Stomach (tissue), 9 donors: Measurements from ENCODE around the gene EVA1C. TPM values are rescaled to one million over a fixed set of nuclear protein-coding genes. Genes with fewer than 3 reads are reported as not detected.

Experiments
- DNase-seq, 2 donors: peaks; one replicate each; pipeline versions ENCODE4 v3.0.0 to v3.0.0-alpha.2; 2013 to 2019
- H3K27ac ChIP-seq, 5 donors: fragments of 200-600 bp in 4 of 5; sonication (generic) in 4 of 5; one replicate each; pipeline ENCODE4 v1.5.1; 2013 to 2019; ENCODE audit warnings: mild to moderate bottlenecking in 1 of 5, moderate library complexity in 1 of 5
- H3K27me3 ChIP-seq, 3 donors: fragments of 200-600 bp; sonication (generic); one replicate each; pipeline ENCODE4 v1.5.1; 2017 to 2019; ENCODE audit warnings: mixed run types in 1 of 3
- H3K36me3 ChIP-seq, 4 donors: fragments of 200-600 bp; sonication (generic); 1 replicate in 3 of 4; 2 replicates in 1 of 4; pipeline ENCODE4 v1.5.1; 2016 to 2019
- H3K4me1 ChIP-seq, 4 donors: fragments of 200-600 bp; sonication (generic); one replicate each; pipeline ENCODE4 v1.5.1; 2016 to 2019
- H3K4me3 ChIP-seq, 4 donors: fragments of 200-600 bp; sonication (generic) in 3 of 4; one replicate each; pipeline ENCODE4 v1.5.1; 2016 to 2019; ENCODE audit warnings: mild to moderate bottlenecking in 1 of 4
- H3K9me3 ChIP-seq, 4 donors: fragments of 200-600 bp; sonication (generic); one replicate each; pipeline ENCODE4 v1.5.1; 2016 to 2019
- EP300 ChIP-seq: sonication (generic); formaldehyde crosslinking; IDR thresholded peaks from one replicate; pipeline ENCODE4 v1.6.1; 2017; ENCODE audit warnings: antibody characterized with exemption
- POLR2A ChIP-seq, 4 donors: fragments of 450-650 bp; IDR thresholded peaks; one replicate each; pipeline ENCODE4 v1.6.1; 2016; ENCODE audit warnings: antibody characterized with exemption in 4 of 4, control low read depth in 2 of 4, mild to moderate bottlenecking in 1 of 4, moderate library complexity in 1 of 4
- POLR2AphosphoS5 ChIP-seq, 3 donors: sonication (generic); formaldehyde crosslinking; IDR thresholded peaks; one replicate each; pipeline ENCODE4 v1.6.1; 2016; ENCODE audit warnings: antibody characterized with exemption in 3 of 3
- WGBS, 5 donors: extraction: QIAGEN DNeasy Blood & Tissue Kit in 3 of 5; methylation state at CpG; one replicate each; pipeline versions ENCODE4 v1.1.5 to v1.1.7; 2013 to 2018; 5-methylcytosine and 5-hydroxymethylcytosine counted together
- intact Hi-C: fragments of 100-400 bp; cut with DNase I; formaldehyde crosslinking; loops from one replicate; pipeline ENCODE4 v1.15.1; 2023; ENCODE audit warnings: low total_unique reads
- polyA plus RNA-seq, 3 donors: library from polyadenylated mRNA; stranded (reverse); fragments of 200-250 nt; gene quantifications; one replicate each; pipeline ENCODE4 v1.2.3, GENCODE V29; 2013
- total RNA-seq, 5 donors: library from RNA; depleted of rRNA; stranded (reverse); fragments of >200 nt; gene quantifications; one replicate each; pipeline versions ENCODE4 v1.1.0 to v1.2.3, GENCODE V29; 2014 to 2016
- TF ChIP-seq, protein P1 (sequence below), 7 experiments: fragments of 450-650 bp in 4 of 7; fragments of 200-600 bp in 3 of 7; sonication (generic) in 3 of 7; IDR thresholded peaks; one replicate each; pipeline ENCODE4 v1.5.1; 2016 to 2019; ENCODE audit warnings: antibody characterized with exemption in 7 of 7, control low read depth in 2 of 7, mild to moderate bottlenecking in 1 of 7
- donor health status: healthy with polysubstance abuse.
- donor health status: Bipolar disorder and iron deficiency.
- donor health status: healthy.

The EVA1C gene
- total and polyA plus RNA-seq, 8 donors, result 10.6 to 142 (median 42.9) TPM

DNA sequence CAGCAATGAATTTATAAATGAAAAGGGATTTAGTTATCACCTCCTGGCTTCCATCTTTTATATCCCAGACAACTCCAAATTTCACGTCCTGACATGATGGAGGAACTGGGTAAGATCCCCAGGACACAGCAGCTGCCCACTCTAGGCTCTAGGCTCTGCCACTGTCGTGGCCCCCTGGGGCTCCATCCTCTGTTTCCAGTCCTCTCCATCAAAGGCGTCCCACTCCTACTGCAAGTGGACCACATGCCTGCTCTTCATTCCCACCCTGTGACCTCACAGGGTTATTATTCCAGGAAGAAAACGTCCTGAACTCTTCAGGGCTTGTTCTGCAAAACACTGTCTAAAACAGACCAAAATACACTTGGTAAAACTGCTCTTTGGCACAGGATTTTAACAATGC lies 31.6 kb upstream of the EVA1C start:
- TF ChIP-seq POLR2A (IDR thresholded peaks at IDR 0.05), result no peak
- intact Hi-C loops, result no loop called here
- 63 to 81% (median 76%) methylated on average over 4 of the region's 4 CpGs for WGBS, 5 donors
- H3K27me3 ChIP-seq, result no peaks in the 10 kb centered on the region
- no peaks in the 10 kb centered on the region for H3K9me3 ChIP-seq
- no peak for DNase-seq
- H3K36me3 ChIP-seq, result peaks cover 24 to 92% (median 87%) of the 10 kb centered on the region in 4 donors
- peaks cover 0 to 13% (median 1%) of the 10 kb centered on the region in 4 donors for H3K4me1 ChIP-seq
- peak overlapping the region in 2 of 5 donors; percentile 4 to 52 for H3K27ac ChIP-seq
- no peak overlapping the region for H3K4me3 ChIP-seq

DNA sequence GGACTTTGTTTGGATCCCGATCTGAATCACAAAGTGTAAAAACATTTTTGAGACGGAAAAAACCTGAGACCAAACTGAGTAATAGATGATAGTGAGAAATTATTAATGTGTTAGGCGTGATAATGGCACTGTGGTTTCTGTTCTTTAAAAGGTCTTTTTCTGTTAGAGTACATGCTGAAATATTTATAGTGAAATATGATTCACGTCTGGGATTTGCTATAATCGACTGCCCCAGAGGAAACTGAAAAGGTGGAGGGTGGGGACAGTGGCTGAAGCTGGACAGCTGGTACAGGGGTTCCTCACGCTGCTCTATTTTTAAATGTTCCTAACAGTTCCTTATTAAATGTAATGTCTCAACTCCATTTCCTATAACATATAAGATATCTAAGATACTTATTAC lies 30.9 kb upstream of the EVA1C start:
- Histone ChIP-seq H3K27me3 (no peaks in the 10 kb centered on the region), H3K36me3 (peaks cover 24 to 85% (median 81%) of the 10 kb centered on the region in 4 donors), H3K27ac (peak overlapping the region in 2 of 5 donors; percentile 46 to 52), H3K4me3 (no peak overlapping the region), H3K9me3 (no peaks in the 10 kb centered on the region), H3K4me1 (peaks cover 0 to 19% (median 5%) of the 10 kb centered on the region in 4 donors)
- no peak for TF ChIP-seq POLR2A (IDR thresholded peaks at IDR 0.05)
- TF ChIP-seq EP300, result no peak
- TF ChIP-seq, protein P1, sequence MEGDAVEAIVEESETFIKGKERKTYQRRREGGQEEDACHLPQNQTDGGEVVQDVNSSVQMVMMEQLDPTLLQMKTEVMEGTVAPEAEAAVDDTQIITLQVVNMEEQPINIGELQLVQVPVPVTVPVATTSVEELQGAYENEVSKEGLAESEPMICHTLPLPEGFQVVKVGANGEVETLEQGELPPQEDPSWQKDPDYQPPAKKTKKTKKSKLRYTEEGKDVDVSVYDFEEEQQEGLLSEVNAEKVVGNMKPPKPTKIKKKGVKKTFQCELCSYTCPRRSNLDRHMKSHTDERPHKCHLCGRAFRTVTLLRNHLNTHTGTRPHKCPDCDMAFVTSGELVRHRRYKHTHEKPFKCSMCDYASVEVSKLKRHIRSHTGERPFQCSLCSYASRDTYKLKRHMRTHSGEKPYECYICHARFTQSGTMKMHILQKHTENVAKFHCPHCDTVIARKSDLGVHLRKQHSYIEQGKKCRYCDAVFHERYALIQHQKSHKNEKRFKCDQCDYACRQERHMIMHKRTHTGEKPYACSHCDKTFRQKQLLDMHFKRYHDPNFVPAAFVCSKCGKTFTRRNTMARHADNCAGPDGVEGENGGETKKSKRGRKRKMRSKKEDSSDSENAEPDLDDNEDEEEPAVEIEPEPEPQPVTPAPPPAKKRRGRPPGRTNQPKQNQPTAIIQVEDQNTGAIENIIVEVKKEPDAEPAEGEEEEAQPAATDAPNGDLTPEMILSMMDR (IDR thresholded peaks at IDR 0.05), result no peak
- no peak for TF ChIP-seq POLR2AphosphoS5 (IDR thresholded peaks at IDR 0.05)
- intact Hi-C loops, result no loop called here
- DNase-seq, result no peak
- 66 to 76% (median 69%) methylated on average over 6 of the region's 6 CpGs for WGBS, 5 donors

DNA sequence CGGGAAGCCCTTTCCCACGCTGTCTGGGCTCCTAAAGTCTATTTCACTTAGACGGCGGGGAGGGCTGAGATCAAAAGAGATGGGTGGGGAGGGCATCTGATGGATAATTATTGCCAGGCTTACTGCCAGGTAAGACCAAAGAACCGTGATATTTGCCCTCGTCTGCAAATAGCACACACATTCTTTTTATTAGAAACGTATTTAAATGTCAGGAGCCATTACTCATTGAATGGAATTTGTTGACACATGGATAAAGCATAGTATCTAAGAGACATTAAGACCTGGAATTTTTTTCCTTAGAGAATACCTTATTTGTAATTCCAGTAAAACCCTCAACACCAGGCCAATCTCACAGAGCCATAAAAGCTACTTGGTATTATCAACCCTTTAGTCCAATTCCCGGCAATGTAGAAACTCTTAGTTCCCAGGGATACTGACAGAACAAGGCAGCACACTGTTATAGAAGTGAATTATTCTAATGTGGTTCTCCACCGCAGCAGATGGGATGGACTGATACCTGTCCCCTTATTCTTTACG lies 30.3 kb upstream of the EVA1C start:
- WGBS, 5 donors, result 36 to 58% (median 42%) methylated on average over 10 of the region's 10 CpGs
- H3K4me3 ChIP-seq, result no peak overlapping the region
- no peaks in the 10 kb centered on the region for H3K27me3 ChIP-seq
- intact Hi-C loops, result no loop called here
- peak in 1 of 2 donors; percentile 37 for DNase-seq
- peaks cover 24 to 79% (median 75%) of the 10 kb centered on the region in 4 donors for H3K36me3 ChIP-seq
- H3K27ac ChIP-seq, result peak overlapping the region in 3 of 5 donors; percentile 34 to 52 (median 46)
- no peak for TF ChIP-seq POLR2A (IDR thresholded peaks at IDR 0.05)
- TF ChIP-seq, protein P1 (IDR thresholded peaks at IDR 0.05), result no peak
- TF ChIP-seq POLR2AphosphoS5 (IDR thresholded peaks at IDR 0.05), result no peak
- no peak for TF ChIP-seq EP300
- H3K4me1 ChIP-seq, result peaks cover 0 to 25% (median 10%) of the 10 kb centered on the region in 4 donors
- no peaks in the 10 kb centered on the region for H3K9me3 ChIP-seq

DNA sequence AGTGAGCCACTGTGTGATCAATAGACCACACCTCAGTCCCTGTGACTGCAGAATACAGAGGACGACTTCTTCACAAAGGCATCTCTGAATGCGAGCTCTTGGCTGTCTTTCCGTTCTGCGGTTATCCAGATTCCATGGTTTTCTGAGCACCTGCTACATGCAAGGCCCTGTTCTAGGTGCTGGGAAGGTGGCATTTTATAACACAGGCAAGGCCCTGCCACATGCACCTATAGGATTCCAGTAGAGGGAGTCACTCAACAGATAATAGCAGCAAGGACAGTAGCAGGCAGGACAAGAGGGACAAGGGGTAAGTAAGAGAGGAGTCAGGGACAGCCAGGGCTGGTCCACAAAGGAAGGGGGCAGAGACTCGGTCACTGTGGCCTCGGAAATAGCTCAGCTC lies 28.7 kb upstream of the EVA1C start:
- Histone ChIP-seq H3K27me3 (no peaks in the 10 kb centered on the region), H3K4me3 (no peak overlapping the region), H3K4me1 (peaks cover 0 to 25% (median 12%) of the 10 kb centered on the region in 4 donors), H3K36me3 (peaks cover 24 to 70% (median 59%) of the 10 kb centered on the region in 4 donors), H3K27ac (no peak overlapping the region), H3K9me3 (no peaks in the 10 kb centered on the region)
- intact Hi-C loops, result no loop called here
- WGBS, 5 donors, result 83 to 97% (median 93%) methylated on average over 6 of the region's 6 CpGs
- DNase-seq, result no peak
- TF ChIP-seq POLR2AphosphoS5 (IDR thresholded peaks at IDR 0.05) (no peak), POLR2A (IDR thresholded peaks at IDR 0.05) (no peak), EP300 (no peak)
- TF ChIP-seq, protein P1 (IDR thresholded peaks at IDR 0.05), result no peak

DNA sequence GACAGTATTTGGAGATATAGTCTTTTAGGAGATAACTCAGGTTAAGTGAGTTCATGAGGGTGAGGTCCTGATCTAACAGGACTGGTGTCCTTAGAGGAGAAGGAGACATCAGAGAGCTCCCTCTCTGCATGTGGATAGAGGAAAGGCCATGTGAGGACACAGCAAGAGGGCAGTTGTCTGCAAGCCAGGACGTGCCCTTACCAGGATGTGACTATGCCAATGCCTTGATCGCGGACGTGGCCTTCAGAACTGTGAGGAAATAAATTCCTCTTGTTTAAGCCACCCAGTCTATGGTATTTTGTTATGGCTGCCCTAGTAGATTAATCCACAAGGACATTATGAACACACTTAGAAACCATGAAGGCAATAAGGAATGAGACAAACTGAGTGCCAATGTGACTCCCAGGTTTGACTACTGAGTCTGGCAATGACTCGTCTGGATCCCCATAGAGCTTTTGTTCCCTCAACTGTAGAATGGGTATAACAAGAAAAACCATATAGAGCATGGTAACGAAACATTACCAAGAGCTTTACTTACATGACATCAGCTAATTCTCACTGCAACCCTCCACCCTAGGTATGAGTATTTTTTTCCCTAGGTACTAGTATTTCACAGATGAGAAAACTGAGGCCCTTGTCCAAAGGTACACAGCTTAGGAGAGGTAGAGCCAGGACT lies 26.2 kb upstream of the EVA1C start:
- Histone ChIP-seq H3K36me3 (peaks cover 20 to 53% (median 38%) of the 10 kb centered on the region in 4 donors), H3K4me3 (no peak overlapping the region), H3K4me1 (peaks cover 2 to 38% (median 20%) of the 10 kb centered on the region in 4 donors), H3K27ac (peak overlapping the region in 1 of 5 donors; percentile 3), H3K27me3 (no peaks in the 10 kb centered on the region), H3K9me3 (no peaks in the 10 kb centered on the region)
- WGBS, 5 donors, result 42 to 64% (median 52%) methylated on average over 6 of the region's 6 CpGs
- peak in 1 of 2 donors; percentile 31 for DNase-seq
- intact Hi-C loops, result no loop called here
- no peak for TF ChIP-seq POLR2A (IDR thresholded peaks at IDR 0.05)
- TF ChIP-seq POLR2AphosphoS5 (IDR thresholded peaks at IDR 0.05), result peak in 1 of 3 donors; percentile 16
